Right kidney (tissue), 1 donor: ENCODE results near the gene SAP30BP.

ENCODE experiments used
- DNase-seq: peaks from one replicate; pipeline ENCODE4 v3.0.0-alpha.2; 2016

The SAP30BP gene

DNA sequence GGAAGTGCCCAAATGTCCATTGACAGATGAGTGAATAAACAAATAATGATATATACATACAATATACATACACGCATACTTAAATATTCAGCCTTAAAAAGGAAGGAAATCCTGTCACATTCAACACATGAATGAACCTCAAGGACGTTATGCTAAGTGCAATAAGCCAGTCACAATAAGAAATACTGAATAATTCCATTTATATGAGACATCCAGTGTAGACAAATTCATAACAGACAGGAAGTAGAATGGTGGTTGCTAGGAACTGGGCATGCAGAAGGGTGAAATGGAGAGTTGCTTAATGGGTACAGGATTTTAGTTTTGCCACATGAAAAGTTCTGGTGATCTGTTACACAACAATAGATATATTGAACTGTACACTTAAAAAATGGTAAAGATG lies 45.3 kb downstream of the SAP30BP start:
- no peak for DNase-seq

DNA sequence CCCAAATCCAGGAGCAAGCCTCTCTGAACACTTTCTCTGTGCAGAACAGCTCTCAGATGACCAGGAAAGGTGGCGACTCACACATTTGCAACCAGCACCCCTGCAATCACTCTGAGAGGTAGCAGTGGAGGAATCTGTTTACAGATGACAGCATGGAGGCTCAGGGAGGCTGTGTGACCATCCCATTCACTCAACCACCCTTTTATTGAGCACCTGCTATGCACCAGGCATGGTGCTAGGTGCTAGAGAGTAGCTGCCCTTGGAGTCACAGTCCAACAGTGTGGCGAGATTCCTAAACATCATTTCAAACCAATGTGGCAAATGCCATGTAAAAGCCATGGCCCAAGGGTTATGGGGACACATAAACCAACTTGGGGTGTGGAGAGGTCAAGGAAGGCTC lies 52.6 kb downstream of the SAP30BP start:
- DNase-seq: no peak

DNA sequence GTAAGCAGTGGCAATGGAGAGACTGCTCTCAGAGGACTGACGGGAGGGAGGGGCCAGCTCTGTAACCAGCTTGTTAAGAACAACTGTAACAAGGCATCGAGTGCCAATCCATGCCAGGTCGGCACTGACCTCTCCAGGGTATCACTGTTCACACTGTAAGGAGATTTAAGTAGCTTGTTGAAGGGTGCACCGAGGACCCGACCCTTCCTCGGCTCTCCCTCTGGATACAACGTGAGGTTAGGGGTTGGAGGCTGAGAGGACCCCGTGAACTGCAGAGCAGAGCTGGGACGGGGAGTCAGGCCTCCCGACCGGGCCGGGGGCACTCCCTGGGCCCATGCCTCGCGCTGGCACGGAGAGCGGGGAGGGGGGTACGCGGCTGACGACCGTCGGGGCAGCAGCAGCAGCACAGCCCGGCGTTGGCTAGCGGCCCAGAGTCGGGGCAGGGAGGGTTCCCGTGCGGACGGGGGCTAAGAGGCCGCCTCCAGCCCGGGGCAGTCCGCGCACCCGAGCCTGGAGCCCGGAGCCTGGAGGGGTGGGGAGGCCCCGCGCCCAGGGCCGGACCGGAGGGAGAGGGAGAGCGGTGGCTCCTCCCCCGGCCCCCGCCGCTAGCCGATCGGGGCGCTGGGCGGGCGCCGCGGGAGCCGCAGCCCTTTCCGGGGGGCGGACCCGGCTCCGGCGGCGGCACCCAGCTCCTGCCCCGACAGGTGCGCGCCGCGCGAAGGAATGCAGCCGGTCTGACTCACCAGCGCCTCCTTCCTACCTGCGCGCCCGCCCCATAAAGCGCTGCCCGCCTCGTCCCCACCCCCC lies 53.7 kb downstream of the SAP30BP start, which contains the start of gene ITGB4:
ITGB4 (plus strand) TSS at position 804 of the 807 bp plus-strand sequence. CDS start 3,245 bp downstream, outside the sequence.
- peak; percentile 65 for DNase-seq

DNA sequence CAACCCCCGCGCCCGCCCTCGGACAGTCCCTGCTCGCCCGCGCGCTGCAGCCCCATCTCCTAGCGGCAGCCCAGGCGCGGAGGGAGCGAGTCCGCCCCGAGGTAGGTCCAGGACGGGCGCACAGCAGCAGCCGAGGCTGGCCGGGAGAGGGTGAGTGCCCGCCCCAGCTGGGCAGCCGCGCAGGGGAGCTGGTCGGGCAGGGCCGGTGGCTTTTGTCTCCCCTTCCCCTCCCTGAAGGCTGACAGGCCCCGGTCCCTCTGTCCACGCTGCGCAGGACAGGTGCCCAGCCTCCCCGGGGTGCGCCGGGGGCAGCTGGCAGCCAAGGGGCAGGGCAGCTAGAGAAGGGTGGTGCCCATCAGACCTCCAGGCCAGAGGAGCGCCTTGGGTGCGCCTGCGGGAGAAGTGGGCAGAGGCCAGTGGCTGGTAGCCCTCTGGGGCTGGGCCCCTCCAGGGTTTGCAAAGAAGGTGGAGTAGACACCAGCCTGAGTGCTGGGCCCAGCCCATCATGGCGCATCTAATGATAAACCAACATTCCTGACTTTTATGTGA lies 54.4 kb downstream of the SAP30BP start:
- DNase-seq: peak; percentile 52

DNA sequence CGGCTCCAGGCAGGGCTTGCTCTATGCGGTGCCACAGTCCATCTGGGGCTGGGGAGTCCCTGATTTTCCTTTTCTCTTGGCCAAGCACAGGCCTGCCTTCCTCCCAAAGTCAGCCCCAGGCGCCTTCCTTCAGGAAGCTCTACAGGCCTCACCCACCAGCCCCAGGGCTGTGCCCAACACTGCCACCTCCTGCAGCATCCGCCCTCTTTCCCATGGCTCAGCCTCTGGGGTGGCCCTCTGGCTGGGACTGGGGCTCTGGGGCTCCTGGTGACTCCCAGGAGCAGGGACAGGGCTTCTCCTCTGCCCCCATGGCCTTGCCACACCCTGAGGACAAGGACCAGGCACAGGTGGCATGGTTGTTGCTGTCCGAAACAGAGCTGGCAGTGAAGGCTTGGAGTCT lies 54.9 kb downstream of the SAP30BP start:
- DNase-seq: no peak

DNA sequence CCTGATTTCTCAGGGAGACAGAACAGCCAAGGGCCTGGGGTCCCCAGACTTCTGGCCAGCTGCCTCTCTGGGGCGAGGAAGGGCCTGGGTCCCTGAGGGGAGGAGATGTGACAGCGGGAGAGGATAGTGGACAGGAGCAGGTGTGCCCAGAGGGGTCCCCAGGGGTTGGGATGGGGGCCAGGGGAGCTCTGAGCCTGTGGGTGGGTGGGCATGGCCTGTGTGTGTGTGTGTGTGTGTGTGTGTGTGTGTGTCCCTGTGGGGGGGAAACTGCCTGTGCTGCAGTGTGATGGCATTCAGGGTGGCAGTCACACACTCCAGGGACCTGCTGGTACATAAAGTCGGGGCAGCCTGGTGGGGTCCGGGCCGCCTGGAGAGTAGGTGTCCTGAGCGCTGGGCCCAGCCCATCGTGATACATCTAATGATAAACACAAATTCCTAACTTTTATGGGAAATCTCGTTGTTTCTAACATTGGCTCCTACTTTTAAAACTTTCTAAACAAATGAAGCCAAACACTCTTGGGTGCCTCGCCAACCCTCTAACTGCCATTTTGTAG lies 55.5 kb downstream of the SAP30BP start:
- no peak for DNase-seq

DNA sequence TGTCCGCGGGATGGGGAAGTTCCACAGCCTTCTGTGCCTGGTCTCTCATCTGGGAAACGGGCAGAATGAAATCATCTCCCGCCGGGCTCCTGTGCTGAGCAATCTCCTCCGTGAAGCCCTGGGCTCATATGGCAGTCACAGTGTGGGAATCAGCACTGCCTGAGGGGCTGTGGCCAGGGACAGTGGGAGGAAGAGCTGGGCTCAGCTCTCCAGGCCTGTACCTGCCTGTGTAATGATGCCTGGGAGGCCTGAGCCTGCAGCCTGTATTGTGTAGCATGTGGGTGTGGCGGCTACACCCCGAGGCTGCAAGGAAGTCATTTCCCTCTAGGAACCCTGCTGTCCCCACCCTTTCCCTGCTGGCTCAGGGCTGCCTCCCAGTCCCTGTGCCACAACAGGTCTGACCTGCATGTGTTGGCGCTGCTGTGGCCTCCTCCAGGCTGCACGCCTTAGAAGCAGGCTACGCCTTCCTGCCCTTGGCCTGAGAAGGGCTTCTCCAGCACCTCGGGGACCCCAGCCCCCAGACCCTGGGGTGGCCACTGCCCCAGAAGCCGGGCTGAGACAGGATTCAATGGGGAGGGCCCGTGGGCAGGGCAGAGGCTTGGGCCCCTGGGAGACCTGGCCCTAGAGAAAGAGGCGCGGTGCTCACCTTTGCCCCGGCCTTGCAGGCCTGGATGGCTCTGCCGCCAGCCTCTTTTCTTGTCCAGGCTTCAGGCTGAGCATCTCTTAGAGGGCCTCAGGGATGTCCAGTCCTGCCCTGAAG lies 56.2 kb downstream of the SAP30BP start:
- no peak for DNase-seq

DNA sequence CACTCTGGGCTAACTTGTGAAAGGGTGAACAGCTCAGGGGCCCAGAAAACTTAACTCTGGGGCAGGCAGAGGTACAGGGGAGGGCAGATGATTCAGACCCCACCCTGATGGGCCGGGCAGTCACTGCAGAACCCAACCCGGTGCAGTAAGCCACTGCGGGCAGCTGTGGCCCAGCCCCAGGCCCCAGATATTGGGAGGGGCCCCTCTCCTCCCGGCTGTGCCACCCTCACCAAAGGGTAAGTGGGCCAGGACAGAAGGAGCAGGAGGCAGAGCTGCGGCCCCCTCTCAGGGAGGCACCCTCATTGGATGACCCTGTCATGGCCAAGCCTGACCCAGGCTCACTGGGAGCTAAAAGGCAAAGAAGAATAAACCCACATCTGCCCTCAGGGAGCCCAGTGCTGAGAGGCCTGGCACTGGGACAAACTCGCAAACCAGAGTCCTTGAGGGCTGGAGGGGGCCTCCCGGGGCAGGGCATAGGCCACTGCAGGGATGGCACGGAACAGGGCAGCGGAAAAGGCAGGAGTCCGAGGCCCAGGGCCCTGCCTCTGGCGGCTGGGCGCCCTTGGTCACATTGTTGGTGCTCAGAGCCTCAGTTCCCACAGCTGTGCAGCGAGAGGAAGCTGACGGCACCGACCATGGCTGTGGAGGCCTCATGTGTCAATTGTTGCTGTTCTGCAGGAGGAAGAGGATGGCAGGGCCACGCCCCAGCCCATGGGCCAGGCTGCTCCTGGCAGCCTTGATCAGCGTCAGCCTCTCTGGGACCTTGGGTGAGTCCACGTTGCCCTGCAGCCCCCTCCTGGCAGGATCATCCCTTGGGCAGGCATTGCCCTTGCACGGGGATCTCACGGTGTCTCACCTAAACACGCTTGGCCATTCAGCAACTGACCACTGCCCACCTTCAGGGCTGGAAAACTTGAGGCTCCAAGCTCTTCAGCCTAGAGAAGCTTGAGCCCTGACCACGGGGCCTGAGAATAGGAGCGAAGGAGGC lies 57.2 kb downstream of the SAP30BP start:
- DNase-seq: no peak

DNA sequence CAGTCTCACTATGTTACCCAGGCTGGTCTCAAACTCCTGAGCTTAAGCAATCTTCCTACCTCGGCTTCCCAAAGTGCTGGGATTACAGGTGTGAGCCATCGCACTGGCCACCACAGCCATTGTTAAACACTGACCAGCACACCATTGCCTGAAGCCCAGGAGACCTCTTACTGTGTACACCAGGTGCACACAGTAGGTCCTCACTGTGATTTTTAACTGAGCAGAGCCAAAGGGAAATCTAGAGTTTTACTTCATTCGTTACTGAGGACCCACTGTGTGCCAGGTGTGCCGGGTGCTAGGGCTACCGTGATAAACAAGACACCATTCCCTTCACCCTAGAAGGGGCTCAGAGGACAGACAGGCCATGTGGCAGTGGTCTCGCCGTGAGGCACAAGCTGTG lies 58.4 kb downstream of the SAP30BP start:
- no peak for DNase-seq

DNA sequence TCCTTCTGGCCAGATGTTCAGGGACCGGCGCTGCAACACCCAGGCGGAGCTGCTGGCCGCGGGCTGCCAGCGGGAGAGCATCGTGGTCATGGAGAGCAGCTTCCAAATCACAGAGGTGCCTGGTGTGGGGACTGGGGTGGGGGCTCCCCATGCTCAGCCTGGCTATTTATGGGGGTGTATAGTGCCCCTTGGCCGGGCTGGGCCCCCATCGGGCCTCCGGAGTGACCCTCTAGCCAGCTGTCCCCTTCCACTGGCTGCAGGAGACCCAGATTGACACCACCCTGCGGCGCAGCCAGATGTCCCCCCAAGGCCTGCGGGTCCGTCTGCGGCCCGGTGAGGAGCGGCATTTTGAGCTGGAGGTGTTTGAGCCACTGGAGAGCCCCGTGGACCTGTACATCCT lies 60.3 kb downstream of the SAP30BP start:
- DNase-seq: no peak

DNA sequence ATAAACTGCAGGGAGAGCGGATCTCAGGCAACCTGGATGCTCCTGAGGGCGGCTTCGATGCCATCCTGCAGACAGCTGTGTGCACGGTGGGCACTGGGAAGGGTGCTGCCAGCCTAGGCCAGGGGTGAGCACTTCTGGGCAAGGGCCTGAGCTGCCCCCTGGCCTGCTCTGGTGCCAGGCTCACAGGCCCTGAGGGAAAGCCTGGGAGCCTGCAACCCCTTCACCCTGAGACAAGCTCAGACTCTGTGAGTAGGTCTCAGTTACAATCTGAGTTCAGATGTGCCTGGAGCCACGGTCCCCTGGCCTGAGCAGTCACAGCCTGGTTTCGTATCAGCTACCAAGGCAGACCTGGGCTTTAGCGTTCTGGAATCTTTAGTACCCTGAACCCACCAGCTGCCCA lies 62.2 kb downstream of the SAP30BP start:
- no peak for DNase-seq

DNA sequence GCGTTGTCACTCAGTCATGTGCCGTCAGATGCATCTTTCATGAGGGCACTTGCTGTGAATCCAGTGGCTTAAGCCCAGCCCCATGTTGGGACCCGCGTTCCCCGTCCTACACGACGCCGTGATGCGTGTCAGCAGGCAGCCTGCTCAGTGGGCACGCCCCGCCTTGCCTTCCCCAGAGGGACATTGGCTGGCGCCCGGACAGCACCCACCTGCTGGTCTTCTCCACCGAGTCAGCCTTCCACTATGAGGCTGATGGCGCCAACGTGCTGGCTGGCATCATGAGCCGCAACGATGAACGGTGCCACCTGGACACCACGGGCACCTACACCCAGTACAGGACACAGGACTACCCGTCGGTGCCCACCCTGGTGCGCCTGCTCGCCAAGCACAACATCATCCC lies 62.9 kb downstream of the SAP30BP start:
- no peak for DNase-seq

DNA sequence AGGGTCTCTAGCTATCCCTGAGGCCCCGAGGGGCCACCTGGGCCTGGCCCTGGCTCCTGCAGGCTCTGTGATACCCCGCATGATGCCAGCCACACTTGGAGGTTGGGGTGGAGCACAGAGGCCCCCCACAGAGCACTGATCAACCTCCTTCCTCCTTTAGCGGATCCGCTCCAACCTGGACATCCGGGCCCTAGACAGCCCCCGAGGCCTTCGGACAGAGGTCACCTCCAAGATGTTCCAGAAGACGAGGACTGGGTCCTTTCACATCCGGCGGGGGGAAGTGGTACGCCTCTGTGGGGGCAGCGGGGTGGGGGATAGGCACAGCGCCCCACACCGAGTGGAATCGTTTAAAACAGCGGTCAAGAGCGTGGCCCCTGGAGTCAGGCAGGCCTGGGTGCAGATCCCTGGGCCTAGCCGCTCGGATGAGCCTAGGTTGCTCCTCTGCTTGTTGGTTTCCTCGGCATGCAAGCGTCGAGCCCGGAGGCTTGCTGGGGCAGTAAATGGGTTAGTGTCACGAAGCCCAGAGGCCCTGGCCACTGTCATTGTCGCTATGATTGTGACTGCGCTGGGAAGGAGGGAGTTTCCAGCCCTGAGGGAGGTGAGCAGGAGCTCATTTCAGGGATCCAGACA lies 64.1 kb downstream of the SAP30BP start:
- DNase-seq: no peak

DNA sequence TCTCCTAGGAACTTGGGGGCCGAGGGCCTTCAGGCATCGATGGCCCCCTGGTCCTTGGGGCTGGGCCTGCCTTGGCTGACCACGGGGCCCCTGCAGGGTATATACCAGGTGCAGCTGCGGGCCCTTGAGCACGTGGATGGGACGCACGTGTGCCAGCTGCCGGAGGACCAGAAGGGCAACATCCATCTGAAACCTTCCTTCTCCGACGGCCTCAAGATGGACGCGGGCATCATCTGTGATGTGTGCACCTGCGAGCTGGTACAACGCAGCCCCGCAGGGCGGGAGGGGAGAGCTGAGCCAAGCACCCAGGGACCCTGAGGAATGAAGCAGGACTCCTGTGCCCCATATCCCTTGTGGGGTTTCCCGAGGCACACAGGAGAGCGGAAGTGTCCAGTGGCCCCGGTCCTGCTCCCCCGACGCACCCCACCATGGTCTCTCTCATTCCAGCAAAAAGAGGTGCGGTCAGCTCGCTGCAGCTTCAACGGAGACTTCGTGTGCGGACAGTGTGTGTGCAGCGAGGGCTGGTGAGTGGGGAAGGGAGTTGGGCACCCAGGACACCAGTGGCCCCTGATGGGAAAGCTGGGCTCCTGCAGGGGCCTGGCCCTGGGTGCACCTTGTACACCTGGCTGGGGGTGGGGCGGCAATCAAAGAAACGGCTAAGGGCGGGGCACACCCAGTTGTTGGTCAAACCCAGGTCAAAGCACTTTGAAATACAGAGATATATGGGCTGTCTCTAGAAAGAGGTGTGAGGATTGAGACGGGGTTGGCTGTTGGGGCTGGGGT lies 64.8 kb downstream of the SAP30BP start:
- DNase-seq: no peak

DNA sequence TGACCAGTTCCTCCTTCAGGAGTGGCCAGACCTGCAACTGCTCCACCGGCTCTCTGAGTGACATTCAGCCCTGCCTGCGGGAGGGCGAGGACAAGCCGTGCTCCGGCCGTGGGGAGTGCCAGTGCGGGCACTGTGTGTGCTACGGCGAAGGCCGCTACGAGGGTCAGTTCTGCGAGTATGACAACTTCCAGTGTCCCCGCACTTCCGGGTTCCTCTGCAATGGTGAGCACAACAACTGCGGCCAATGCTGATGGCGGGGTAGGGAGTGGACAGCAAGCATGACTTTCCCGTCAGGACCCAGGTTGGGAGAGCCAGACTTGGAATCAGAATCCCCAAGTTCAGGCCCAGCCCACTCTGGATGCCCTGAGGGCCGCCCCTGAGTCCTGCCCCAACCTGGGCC lies 66.3 kb downstream of the SAP30BP start:
- no peak for DNase-seq

DNA sequence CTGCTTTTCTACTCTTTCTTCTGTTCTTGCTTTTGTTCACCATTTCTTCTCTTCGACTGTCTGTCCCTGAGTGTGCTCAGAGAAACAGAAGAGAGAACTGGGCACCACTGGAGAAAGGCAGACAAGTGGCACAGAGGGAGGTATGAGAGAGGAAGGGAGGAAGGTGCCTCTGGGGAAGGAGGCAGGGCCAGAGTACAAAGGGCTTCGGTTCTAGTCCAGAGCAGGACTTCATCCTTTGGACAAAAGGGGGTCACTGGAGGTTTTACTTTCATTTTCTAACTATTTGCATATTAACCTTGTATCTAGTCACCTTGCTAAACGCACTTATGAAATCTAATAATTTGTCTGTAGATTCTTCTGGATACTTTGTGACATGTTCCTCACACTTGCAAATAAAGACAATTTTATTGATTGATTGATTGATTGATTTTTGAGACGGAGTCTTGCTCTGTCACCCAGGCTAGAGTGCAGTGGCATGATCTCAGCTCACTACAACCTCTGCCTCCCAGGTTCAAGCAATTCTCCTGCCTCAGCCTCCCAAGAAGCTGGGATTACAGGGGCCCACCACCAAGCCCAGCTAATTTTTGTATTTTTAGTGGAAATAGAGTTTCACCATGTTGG lies 67.6 kb downstream of the SAP30BP start:
- no peak for DNase-seq

DNA sequence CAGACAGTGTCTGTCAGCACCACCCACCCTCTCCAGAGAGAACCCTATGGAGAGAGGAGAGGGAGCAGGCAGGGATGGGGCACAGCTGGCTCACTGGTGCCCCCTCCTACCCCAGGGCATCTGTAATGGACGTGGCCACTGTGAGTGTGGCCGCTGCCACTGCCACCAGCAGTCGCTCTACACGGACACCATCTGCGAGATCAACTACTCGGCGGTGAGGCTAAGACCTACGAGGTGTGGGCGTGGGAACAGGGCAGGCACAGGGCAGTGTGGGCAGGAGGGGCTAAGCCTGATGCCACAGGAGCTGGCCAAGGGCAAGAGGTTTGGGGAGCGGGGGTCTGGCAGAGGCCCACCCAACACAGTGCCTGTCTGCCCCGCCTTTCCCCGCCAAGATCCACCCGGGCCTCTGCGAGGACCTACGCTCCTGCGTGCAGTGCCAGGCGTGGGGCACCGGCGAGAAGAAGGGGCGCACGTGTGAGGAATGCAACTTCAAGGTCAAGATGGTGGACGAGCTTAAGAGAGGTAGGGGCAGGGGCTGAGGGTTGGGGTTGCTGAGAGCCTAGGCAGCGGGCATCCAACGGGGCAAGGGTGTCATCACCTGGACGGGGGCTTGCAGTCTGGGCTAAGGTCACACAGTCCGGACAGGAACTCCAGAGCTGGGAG lies 69.2 kb downstream of the SAP30BP start:
- no peak for DNase-seq

DNA sequence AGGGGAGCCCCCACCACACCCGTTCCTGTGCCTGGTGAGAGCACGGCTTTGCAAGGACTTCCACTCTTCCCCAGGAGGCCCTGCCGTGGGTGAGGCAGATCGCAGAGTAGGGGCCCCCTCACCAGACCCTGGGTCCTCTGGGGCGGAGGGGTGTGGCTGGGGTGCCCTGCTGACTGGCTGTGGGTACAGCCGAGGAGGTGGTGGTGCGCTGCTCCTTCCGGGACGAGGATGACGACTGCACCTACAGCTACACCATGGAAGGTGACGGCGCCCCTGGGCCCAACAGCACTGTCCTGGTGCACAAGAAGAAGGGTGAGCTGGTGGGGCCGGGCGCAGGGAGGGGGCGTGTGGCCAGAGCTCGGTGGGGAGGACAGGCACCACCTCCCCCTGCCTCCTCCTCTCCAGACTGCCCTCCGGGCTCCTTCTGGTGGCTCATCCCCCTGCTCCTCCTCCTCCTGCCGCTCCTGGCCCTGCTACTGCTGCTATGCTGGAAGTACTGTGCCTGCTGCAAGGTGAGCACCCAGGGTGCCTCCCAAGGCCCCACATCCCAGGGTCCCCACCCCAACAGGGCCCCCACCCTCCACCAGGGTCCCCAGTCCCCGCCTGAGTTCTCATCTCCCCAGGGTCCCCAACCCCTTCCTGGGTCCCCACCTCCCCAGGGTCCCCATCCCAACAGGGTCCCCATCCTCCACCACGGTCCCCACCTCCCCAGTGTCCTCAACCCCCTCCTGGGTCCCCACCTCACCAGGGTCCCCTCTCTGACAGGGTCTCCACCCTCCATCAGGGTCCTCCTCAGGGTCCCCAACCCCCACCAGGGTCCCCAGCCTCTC lies 70.2 kb downstream of the SAP30BP start:
- DNase-seq: no peak
